NCI-H526 treated with DMSO at 0.1 percent for 48 hours (cell line): ENCODE measurements around the gene P2RY8.
"Not testable (repeated sequence)": the region's sequence is repeated elsewhere in the genome, so short reads cannot be mapped to it uniquely, and the experiment has no call there.

Experiments used
- DNase-seq: peaks from one replicate; lab custom pipeline; 2025; lab: John Stamatoyannopoulos, UW

P2RY8 gene

GRCh38 chrX:1537031-1537715, at the start of gene P2RY8:
TSS of gene P2RY8 (minus strand) at chrX:1537185. CDS start at chrX:1466558, 70,627 bp downstream.
- peak; percentile 78 for DNase-seq

GRCh38 chrX:1584237-1585011, 47.4 kb upstream of the P2RY8 start:
- no peak for DNase-seq

GRCh38 chrX:1582686-1583437, 45.9 kb upstream of the P2RY8 start:
- no peak for DNase-seq

- peak; percentile 29 for DNase-seq
These were observed 44.1 kb upstream of the P2RY8 start for GRCh38 chrX:1581132-1581531.

GRCh38 chrX:1578511-1579173, 41.7 kb upstream of the P2RY8 start:
- DNase-seq: no peak

- DNase-seq: no peak
These were observed 40.9 kb upstream of the P2RY8 start for GRCh38 chrX:1577845-1578244.

- no peak for DNase-seq
These were observed 39.4 kb upstream of the P2RY8 start for GRCh38 chrX:1576201-1576992.

- not testable (repeated sequence) for DNase-seq
These were observed 37.2 kb upstream of the P2RY8 start for GRCh38 chrX:1574181-1574580.

GRCh38 chrX:1564750-1565683, 28.0 kb upstream of the P2RY8 start:
- DNase-seq: peak; percentile 11

GRCh38 chrX:1564077-1564476, 27.1 kb upstream of the P2RY8 start:
- DNase-seq: not testable (repeated sequence)

- no peak for DNase-seq
These were observed 24.2 kb upstream of the P2RY8 start for GRCh38 chrX:1561164-1561563.

GRCh38 chrX:1558761-1559468, 21.9 kb upstream of the P2RY8 start:
- no peak for DNase-seq

GRCh38 chrX:1557442-1557841, 20.5 kb upstream of the P2RY8 start:
- not testable (repeated sequence) for DNase-seq

GRCh38 chrX:1555370-1555769, 18.4 kb upstream of the P2RY8 start:
- no peak for DNase-seq

- no peak for DNase-seq
These were observed 17.7 kb upstream of the P2RY8 start for GRCh38 chrX:1554469-1555210.

GRCh38 chrX:1551959-1552546, 15.1 kb upstream of the P2RY8 start:
- no peak for DNase-seq

GRCh38 chrX:1546691-1547251, 9.8 kb upstream of the P2RY8 start:
- DNase-seq: no peak

- no peak for DNase-seq
These were observed 8.9 kb upstream of the P2RY8 start for GRCh38 chrX:1545776-1546408.
